Measurements from ENCODE around the gene OSGEP. TPM values are rescaled to one million over a fixed set of nuclear protein-coding genes. Genes with fewer than 3 reads are reported as not detected.

Gene OSGEP
- total RNA-seq, 4 donors from 2014 or later: 38.7 to 105 (median 53.0) TPM

DNA sequence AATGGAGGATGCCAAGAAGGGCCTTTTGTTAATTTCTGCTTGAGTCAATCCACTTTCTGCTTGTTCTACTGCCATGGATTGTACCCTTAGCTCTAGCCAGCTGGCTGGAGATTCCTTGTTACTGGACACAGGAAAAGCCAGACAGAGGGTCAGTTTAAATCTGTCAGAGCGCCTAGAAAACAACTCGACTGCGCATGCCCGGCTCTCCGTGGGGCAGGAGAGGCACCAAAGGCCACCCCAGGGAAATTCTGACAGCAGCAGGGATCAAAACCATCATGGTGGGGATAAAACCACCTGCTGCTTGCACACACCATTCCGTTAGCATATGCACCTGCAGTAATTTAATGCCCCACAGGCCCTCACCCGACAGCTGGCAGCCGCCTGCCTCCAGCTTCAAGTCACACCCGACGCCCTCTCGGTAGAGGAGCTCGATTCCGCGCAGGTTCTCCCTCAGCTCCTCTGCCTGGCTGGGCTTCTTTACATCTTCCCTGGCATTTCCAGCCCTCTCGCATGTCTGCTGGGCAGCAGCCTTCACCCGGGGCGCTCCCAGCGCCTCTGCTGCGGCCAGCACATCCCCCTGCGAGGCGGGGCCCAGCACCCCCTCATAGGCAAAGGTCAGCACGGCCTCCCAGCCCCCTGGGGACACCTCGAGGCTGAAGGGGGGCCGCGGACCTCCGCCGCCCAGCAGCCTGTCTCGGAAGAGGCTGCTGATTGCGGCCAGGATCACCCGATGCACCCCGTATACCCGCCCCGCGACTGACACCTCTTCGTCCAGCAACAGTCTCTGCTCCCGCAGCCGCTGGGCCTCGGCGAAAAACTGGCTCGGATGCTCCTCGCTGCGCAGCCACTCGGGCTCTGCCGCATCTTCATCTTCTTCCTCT, 19.7 kb downstream of the OSGEP start:
- no peak for TF ChIP-seq POLR2A (IDR thresholded peaks at IDR 0.05)
- TF ChIP-seq, protein P1, sequence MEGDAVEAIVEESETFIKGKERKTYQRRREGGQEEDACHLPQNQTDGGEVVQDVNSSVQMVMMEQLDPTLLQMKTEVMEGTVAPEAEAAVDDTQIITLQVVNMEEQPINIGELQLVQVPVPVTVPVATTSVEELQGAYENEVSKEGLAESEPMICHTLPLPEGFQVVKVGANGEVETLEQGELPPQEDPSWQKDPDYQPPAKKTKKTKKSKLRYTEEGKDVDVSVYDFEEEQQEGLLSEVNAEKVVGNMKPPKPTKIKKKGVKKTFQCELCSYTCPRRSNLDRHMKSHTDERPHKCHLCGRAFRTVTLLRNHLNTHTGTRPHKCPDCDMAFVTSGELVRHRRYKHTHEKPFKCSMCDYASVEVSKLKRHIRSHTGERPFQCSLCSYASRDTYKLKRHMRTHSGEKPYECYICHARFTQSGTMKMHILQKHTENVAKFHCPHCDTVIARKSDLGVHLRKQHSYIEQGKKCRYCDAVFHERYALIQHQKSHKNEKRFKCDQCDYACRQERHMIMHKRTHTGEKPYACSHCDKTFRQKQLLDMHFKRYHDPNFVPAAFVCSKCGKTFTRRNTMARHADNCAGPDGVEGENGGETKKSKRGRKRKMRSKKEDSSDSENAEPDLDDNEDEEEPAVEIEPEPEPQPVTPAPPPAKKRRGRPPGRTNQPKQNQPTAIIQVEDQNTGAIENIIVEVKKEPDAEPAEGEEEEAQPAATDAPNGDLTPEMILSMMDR (IDR thresholded peaks at IDR 0.05): no peak
- Histone ChIP-seq H3K36me3 (no peaks in the 10 kb centered on the region), H3K27me3 (no peaks in the 10 kb centered on the region), H3K9me3 (no peaks in the 10 kb centered on the region), H3K4me3 (peak overlapping the region; percentile 28), H3K27ac (peak overlapping the region; percentile 69 to 76), H3K4me1 (no peaks in the 10 kb centered on the region)
- DNase-seq: peak; percentile 73 to 78
- intact Hi-C loops (cut with DNase I; ENCODE audit: low total_unique reads): no loop called here

DNA sequence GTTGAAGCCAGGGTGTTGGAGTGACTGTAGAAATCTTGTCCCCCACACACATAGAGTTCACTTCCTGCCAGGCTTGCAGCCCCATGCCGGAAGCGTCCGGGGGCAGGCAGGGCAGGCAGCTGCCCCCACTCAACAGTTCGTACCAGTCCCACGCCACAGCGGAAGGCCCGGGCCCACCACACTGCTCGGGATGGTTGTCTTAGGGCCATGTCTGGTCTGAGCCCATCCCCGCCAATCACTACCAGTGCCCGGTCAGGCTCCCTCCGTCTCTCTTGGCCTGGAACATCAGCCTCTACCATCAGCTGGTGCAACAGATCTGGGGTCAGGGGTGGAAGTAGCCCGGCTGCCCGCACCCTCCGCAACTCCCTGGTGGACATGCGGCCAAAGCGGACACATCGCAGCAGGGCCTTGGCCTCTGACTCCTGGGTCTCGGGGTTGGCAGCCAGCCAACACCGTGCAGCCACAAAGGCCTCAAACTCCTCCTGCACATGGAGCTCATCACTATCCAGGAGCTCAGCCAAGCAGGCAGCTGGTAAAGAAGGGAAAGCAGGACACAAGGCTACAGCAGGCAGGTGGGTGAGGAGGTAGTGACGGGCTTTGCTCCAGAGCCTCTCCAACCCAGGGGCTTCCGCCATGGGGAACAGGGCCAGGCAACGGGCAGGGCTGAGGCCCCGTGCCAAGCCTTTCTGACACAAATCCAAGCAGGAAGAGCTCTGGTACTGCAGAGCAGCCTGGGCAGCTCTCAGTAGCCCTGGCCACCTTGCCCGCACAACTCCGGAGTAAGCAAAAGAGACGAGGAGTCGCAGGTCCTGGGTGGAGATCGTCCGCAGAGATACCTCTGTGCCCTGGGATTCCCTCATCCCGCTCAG, 24.6 kb downstream of the OSGEP start:
- Histone ChIP-seq H3K27ac (no peak overlapping the region), H3K27me3 (no peaks in the 10 kb centered on the region), H3K4me3 (no peak overlapping the region), H3K4me1 (no peaks in the 10 kb centered on the region), H3K9me3 (no peaks in the 10 kb centered on the region), H3K36me3 (no peaks in the 10 kb centered on the region)
- no peak for DNase-seq
- intact Hi-C loops (cut with DNase I; ENCODE audit: low total_unique reads): no loop called here
- TF ChIP-seq, protein P1 (IDR thresholded peaks at IDR 0.05): no peak
- no peak for TF ChIP-seq POLR2A (IDR thresholded peaks at IDR 0.05)

DNA sequence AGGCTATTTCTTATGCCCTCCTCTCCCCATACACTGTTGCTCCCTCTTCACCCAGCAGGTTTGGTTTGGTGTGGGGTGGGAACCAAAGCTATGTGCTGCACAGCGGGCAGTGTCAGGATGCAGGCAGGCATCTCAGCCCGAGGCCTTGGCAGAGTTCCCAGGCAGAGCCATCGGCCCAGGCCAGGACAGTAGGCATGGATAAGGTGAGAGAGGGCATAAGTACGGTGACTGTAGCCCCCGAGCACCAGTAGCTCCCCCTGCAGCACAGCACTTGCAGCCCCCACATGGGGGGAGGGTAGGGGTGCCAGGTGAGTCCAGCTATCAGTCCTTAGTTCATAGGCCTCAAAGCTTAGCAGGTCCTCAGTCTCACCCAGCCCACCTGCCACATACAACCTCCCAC, 25.8 kb downstream of the OSGEP start:
- Histone ChIP-seq H3K4me1 (no peaks in the 10 kb centered on the region), H3K4me3 (no peak overlapping the region), H3K27ac (no peak overlapping the region), H3K27me3 (no peaks in the 10 kb centered on the region), H3K9me3 (no peaks in the 10 kb centered on the region), H3K36me3 (no peaks in the 10 kb centered on the region)
- no peak for DNase-seq
- intact Hi-C loops (cut with DNase I; ENCODE audit: low total_unique reads): no loop called here
- TF ChIP-seq POLR2A (IDR thresholded peaks at IDR 0.05): no peak
- TF ChIP-seq, protein P1 (IDR thresholded peaks at IDR 0.05): no peak

DNA sequence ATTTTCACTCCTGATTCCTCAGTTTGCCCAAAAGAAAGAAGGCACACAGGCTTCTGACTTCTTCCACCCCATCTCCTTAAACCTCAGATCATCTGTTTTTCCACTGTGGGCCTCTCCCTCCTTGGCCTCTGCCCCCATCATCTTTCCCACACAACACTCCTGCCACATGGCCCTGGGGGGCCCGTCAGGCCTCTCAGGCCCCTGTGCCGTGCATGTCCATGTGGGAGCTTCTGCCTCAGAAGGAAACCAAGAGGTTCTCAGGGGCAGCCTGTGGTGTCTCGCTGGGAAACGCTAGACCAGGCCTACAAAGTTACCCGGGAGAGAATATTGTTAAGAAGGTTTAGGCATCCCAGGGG, 26.6 kb downstream of the OSGEP start:
- Histone ChIP-seq H3K36me3 (no peaks in the 10 kb centered on the region), H3K27me3 (no peaks in the 10 kb centered on the region), H3K4me3 (no peak overlapping the region), H3K9me3 (no peaks in the 10 kb centered on the region), H3K27ac (no peak overlapping the region), H3K4me1 (no peaks in the 10 kb centered on the region)
- intact Hi-C loops (cut with DNase I; ENCODE audit: low total_unique reads): no loop called here
- TF ChIP-seq, protein P1 (IDR thresholded peaks at IDR 0.05): no peak
- TF ChIP-seq POLR2A (IDR thresholded peaks at IDR 0.05): no peak
- DNase-seq: no peak
